WTC11 (cell line): ENCODE results near the gene PTPRK.

Source experiments
- ATF1 ChIP-seq: sonication (generic); formaldehyde crosslinking; IDR thresholded peaks from 2 replicates; pipeline ENCODE4 v1.8.1; 2023; ENCODE audit warnings: mild to moderate bottlenecking, moderate library complexity, missing genetic modification reagents
- CBFB ChIP-seq: sonication (generic); formaldehyde crosslinking; IDR thresholded peaks from 2 replicates; pipeline ENCODE4 v1.8.1; 2022; ENCODE audit warnings: mild to moderate bottlenecking, low read depth, missing genetic modification reagents
- CREM ChIP-seq: sonication (generic); formaldehyde crosslinking; IDR thresholded peaks from 2 replicates; pipeline ENCODE4 v1.8.1; 2022; ENCODE audit warnings: mild to moderate bottlenecking, missing genetic modification reagents, moderate library complexity
- CTCF ChIP-seq: fragments of 200-600 bp; IDR thresholded peaks from 2 replicates; pipeline ENCODE4 v1.8.0; 2022; ENCODE audit warnings: antibody characterized with exemption
- E2F1 ChIP-seq: sonication (generic); formaldehyde crosslinking; IDR thresholded peaks from 2 replicates; pipeline ENCODE4 v1.8.0; 2022; ENCODE audit warnings: mild to moderate bottlenecking, missing genetic modification reagents
- E2F4 ChIP-seq: sonication (generic); formaldehyde crosslinking; IDR thresholded peaks from 2 replicates; pipeline ENCODE4 v1.8.1; 2022; ENCODE audit warnings: low read depth, mild to moderate bottlenecking, moderate library complexity, missing genetic modification reagents, borderline replicate concordance
- E2F5 ChIP-seq: sonication (generic); formaldehyde crosslinking; IDR thresholded peaks from 2 replicates; pipeline ENCODE4 v1.8.1; 2022; ENCODE audit warnings: mild to moderate bottlenecking, moderate library complexity, missing genetic modification reagents
- JUN ChIP-seq: sonication (generic); formaldehyde crosslinking; IDR thresholded peaks from 2 replicates; pipeline ENCODE4 v1.8.0; 2023; ENCODE audit warnings: mild to moderate bottlenecking, missing genetic modification reagents
- PRDM15 ChIP-seq: sonication (generic); formaldehyde crosslinking; IDR thresholded peaks from 2 replicates; pipeline ENCODE4 v1.8.0; 2022; ENCODE audit warnings: missing genetic modification reagents
- ZNF263 ChIP-seq: sonication (generic); formaldehyde crosslinking; IDR thresholded peaks from 2 replicates; pipeline ENCODE4 v1.8.1; 2022; ENCODE audit warnings: low read depth, mild to moderate bottlenecking, moderate library complexity, missing genetic modification reagents

- TF ChIP-seq CTCF: peak; percentile 47
- no peak for TF ChIP-seq E2F4
- TF ChIP-seq ZNF263: no peak
- no peak for TF ChIP-seq ATF1
- TF ChIP-seq E2F1 (CRISPR knock-in tag): no peak
- TF ChIP-seq JUN (CRISPR knock-in tag): no peak
- no peak for TF ChIP-seq CBFB (CRISPR knock-in tag)
- no peak for TF ChIP-seq PRDM15 (CRISPR knock-in tag)
- TF ChIP-seq E2F5: no peak
- TF ChIP-seq CREM (CRISPR knock-in tag): no peak
Observed at GRCh38 chr6:128327890-128328289, 192.5 kb downstream of the PTPRK start.
